HG03103 (cell line): ENCODE results near the gene MARCO.
"Not testable (repeated sequence)": the region's sequence is repeated elsewhere in the genome, so short reads cannot be mapped to it uniquely, and the experiment has no call there.

Source experiments
- ATAC-seq: cut with Tn5 transposase; IDR thresholded peaks from one replicate; pipeline ENCODE4 v1.9.1; 2021; ENCODE audit warnings: low read depth; ENCODE audit not compliant: unreplicated experiment

The MARCO gene

GRCh38 chr2:118994172-118994700, 52.2 kb downstream of the MARCO start:
- ATAC-seq = no peak

DNA sequence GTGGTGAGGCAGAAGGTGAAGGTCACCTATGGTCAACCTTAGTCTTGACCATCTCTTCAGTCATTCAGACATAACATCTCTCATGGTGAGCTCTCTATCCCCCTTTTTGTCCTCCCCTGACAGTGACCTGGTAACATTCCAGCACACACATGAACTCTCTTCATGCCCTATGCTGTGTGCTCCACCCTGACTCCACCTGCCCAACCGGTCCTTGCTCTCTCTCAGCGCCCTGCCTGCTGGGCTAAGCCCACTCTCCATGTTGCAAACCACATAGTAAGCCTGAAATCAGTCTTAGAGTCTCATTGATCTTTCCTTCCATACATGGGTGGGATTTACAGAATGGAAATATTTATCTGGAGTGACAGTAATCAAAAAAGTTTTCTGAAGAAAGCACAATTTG, 52.8 kb downstream of the MARCO start:
- no peak for ATAC-seq

DNA sequence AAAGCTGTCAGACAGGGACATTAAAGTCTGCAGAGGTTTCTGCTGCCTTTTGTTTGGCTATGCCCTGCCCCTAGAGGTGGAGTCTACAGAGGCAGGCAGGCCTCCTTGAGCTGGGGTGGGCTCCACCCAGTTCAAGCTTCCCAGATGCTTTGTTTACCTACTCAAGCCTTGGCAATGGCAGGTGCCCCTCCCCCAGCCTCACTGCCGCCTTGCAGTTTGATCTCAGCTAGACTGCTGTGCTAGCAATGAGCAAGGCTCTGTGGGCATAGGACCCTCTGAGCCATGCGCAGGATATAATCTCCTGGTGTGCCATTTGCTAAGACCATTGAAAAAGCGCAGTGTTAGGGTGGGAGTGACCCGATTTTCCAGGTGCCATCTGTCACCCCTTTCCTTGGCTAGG, 61.9 kb downstream of the MARCO start:
- ATAC-seq = not testable (repeated sequence)

- ATAC-seq = no peak
These were observed 62.6 kb downstream of the MARCO start for GRCh38 chr2:119004602-119005001.

DNA sequence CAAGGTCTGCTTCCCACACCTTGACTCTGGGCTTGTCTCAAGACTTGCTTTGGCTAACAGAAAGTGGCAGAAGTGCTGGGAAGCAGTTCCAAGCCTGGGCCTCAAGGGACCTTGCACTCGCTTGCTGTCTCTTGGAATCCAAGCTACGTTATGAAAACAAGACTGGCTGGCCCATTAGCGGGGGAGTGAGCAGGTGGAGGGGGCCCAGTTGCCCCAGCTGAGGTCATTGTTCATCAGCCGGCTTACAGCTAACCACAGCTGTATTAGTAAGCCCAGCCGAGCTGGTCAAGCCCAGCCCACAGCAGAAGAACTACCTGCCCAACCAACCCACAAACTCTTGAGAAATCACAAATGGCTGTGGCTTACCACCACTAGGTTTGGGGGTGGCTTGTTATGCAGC, 63.1 kb downstream of the MARCO start:
- no peak for ATAC-seq

DNA sequence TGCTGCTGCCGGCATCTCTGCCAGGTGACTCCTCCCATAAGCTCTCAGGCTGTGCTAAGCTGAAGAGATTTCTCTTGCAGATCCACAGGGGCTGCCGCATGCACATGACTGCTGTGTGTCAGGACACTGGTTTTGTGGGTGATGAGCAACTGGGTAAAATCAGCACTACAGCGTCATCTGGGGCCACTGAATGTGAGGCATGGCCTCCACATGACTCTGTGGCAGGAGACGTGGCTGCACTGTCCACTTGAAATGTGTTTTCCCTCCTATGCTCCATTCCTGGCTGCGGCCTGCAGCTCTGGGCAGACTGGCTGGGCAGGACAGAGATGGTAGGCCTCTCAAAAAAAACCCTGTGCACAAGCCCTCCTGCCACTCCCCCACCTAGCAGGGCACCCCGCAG, 63.6 kb downstream of the MARCO start:
- ATAC-seq = no peak

DNA sequence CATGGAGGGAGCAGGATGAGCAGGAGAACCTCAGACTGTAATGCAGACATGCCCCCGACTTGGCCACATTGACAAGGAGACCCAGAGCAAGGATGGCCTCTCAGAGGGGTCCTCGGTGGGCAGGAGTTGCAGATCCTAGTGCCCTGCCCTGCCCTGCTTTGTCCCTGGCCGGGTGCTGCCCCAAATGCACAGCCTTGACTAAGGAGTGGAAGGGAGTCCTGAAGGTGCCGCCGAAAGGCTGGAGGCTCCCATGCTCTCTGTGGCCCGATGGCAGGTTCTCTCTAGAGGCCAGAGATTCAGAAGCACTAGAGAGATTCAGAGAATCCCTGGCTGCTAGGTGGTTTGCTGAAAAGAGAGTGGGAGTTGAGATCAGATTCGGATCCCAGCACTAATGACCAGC, 64.4 kb downstream of the MARCO start:
- ATAC-seq = no peak

- ATAC-seq = no peak
These were observed 66.1 kb downstream of the MARCO start for GRCh38 chr2:119008108-119008507.

DNA sequence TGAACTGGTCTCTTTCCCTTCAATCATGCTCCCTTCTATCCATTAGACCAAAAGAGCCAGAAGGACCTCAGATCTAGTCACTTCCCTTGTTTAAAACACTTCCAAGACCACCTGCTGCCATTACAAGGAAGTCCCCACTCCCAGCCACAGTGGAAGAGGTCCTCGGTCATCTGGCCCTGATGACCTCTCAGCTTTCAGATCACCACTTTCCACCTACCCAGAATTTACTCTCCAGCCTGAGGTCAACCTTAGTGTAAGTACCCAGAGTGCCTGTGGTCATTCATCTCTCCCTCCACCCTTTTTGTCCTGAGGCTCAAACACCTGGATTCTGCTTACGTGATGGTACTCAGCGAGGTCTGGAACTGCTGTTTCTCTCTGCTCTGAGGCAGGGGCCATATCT, 67.1 kb downstream of the MARCO start:
- no peak for ATAC-seq

GRCh38 chr2:119010336-119010735, 68.3 kb downstream of the MARCO start:
- no peak for ATAC-seq

- ATAC-seq = peak; percentile 62
These were observed 69.3 kb downstream of the MARCO start for GRCh38 chr2:119011162-119011909.

GRCh38 chr2:119011910-119012209, 69.9 kb downstream of the MARCO start:
- no peak for ATAC-seq

GRCh38 chr2:119012345-119013301, 70.6 kb downstream of the MARCO start:
- no peak for ATAC-seq

- no peak for ATAC-seq
These were observed 71.7 kb downstream of the MARCO start for GRCh38 chr2:119013671-119014070.

DNA sequence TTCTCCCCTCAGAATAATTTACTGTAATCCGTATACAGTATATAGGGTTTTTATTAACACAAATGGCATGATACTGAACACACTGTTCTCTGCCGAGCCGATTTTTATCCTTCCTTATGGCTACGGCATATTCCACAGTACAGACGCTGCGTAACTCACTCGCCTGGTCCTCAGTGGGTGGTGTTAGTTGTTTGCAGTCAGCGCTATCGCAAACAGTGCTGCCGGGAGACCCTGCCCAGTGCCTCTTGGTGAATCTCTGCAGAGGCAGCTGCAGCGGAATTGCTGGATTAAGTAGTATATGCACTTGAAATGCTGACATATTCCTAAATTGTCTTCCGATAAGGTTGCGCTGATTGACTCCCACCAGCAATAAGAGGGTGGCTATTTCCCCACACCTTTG, 73.9 kb downstream of the MARCO start:
- no peak for ATAC-seq

GRCh38 chr2:119019521-119019920, 77.5 kb downstream of the MARCO start:
- ATAC-seq = no peak

DNA sequence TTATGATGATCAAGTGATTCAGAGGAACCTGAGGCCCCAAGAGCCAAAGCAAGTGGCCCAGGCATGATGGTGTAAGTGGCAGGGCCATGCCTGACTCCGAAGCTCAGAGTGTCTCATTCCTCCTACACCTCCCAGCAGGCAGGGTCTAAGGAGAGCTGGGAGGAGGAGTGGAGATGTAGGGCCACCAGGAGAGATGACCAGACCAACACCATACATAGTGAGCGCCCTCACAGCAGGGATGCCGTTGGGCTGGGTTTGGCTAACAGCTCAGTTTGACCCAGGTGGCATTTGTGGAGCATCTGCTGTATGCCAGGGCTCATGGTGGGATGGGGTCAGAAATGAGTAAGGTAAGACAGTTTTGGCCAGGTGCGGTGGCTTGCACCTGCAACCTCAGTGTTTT, 80.7 kb downstream of the MARCO start:
- ATAC-seq = no peak

GRCh38 chr2:119023534-119023933, 81.5 kb downstream of the MARCO start:
- no peak for ATAC-seq

DNA sequence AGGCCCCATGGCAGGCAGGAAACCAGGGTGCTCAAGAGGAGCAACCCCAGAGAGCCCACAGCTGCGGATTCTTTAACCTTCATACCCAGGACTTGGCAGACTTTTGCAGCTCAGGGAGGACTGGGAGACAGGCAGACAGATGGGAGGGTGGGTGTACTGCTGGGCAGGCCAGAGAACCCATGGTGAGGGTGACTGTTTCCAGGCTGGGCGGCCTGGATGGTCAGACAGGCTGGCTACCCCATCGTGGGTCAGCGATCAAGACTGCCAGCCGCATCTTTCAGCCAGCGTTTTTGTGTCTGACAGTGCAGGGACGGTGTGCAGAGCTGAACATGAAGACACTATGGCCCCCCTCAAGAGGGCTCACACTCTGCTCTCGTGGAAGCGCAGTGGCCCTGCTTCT, 82.2 kb downstream of the MARCO start:
- no peak for ATAC-seq

DNA sequence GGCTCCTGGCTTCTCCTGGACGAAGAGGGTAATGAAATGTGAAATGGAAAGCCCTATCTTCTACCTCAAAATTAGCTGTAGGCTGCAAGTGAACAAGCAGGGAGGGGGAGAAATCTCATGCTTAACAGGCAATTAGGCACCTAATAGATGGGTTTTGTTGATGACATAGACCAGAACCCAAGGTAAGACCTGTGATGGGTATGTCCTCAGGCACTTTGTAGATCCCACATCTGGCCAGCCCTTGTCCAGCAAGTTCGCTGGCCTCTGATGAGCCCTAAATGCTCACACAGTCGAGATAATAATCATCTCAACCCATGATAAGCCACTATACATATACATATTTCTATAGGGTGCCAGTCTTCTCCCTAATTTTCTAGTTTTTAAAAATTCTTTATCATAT, 82.6 kb downstream of the MARCO start:
- ATAC-seq = no peak

- no peak for ATAC-seq
These were observed 83.0 kb downstream of the MARCO start for GRCh38 chr2:119025013-119025412.
